HG03159 (cell line): Measurements from ENCODE around the gene FOXJ3.
"Not testable (repeated sequence)": the region's sequence is repeated elsewhere in the genome, so short reads cannot be mapped to it uniquely, and the experiment has no call there.

Experiments used
- ATAC-seq: cut with Tn5 transposase; IDR thresholded peaks from one replicate; pipeline ENCODE4 v1.9.1; 2021; ENCODE audit warnings: mild to moderate bottlenecking, moderate library complexity; ENCODE audit not compliant: unreplicated experiment

Gene FOXJ3

DNA sequence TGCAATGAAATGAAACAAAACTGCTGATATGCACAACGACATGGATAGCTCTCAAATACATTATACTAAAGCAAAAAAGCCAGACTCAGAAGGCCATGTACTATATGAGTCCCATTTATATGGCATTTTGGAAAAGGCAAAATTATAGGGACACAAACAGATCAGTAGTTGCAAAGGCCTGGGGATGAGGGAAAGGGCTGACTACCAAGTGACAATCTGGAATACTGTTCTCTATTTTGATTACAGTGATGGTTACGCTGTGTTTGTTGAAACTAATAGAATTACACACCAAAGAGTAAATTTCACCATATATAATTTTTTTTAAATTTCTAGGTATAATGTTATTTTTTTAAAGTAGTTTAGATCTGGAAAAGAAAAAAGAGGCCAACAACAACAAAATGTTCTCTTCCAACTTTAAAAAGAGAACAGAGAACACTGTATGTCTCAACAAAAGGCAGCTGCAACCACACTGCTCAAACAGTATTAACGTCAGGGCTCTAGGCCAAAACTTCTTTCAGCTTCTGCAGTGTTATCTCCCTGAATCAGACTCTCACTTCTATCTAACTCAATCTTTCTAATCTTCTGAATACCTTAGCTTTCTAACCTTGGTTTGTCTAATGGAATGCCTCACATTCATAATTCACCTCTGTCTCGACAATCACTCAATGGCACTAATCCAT is 75.8 kb downstream of the FOXJ3 start:
- ATAC-seq, result peak; percentile 58

DNA sequence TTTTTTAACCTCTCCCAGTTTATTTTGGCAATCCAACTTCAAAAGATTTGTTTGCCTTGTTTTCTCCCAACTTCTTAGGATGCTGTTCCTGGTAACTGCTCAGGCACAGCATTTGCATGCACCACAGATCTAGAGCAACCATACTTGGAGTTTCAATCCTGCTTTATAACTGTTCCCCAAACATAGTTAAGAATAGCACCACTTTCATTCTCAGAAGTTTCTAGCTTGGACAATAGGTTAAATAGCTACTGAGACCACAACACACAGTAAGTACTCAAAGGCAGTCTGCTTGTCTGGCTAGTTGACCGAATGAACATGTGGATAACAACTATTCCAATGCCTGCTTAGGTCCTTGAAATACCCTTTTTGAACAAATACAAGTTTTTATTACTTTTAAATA is 76.8 kb downstream of the FOXJ3 start:
- no peak for ATAC-seq

GRCh38 chr1:42251042-42251441 is 84.0 kb downstream of the FOXJ3 start:
- no peak for ATAC-seq

DNA sequence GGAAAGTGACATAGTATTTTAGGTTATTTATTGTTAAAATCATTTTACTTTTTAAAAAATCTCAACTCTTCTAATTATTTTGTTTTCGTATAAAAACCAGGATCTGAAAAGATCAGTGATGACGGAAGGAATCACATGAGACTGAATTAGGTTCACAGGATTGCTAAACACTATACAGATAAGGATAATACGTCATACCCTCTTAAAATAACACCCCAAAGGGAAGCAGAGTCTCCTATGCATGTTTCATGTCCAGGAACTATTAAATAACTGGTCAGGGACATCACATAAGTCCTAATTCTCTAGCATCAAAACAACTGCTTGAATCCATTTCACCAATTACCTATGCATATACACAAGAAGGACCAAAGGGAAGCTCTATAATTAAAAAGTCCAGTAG is 84.9 kb downstream of the FOXJ3 start:
- ATAC-seq, result no peak

GRCh38 chr1:42240966-42241755 is 93.9 kb downstream of the FOXJ3 start:
- no peak for ATAC-seq

DNA sequence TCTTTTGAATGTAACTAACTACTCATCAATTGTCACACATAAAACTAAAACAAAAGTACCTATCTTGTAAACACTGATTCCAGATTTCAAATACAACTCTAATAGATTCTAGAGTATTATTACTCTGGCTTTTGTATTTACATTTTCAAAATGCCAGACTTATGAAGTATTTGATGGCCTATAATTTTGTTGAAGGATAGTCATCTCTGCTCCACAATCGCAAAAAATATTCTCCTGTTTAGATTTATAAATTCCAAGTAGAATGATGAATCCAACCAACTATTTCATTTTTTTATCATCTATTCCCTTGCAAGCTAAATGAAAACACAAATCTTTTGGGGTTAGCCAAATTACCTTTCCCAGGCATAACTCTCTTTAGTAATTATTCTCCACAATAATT is 95.5 kb downstream of the FOXJ3 start:
- no peak for ATAC-seq

- no peak for ATAC-seq
These were observed 96.0 kb downstream of the FOXJ3 start for GRCh38 chr1:42239041-42239440.

GRCh38 chr1:42231253-42231652 is 103.8 kb downstream of the FOXJ3 start:
- ATAC-seq, result no peak

GRCh38 chr1:42228938-42229337 is 106.1 kb downstream of the FOXJ3 start:
- no peak for ATAC-seq

DNA sequence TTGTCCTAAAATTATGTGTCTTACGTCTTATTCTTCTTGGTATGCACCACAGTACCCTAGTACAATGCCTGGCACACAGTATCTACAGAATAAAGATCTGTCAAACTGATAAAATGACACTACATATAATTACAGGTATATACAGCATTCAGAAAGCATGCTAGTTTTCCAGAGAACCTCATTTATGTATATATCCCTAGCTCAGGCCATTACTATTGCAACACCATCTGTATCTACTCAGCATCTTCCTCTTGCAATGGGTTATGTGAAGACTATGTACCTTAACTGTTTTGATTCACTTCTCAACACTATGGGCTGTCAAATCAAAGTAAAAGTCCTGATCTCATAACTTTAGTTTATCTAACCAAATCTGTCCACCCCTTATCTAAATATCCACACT is 112.0 kb downstream of the FOXJ3 start:
- no peak for ATAC-seq

DNA sequence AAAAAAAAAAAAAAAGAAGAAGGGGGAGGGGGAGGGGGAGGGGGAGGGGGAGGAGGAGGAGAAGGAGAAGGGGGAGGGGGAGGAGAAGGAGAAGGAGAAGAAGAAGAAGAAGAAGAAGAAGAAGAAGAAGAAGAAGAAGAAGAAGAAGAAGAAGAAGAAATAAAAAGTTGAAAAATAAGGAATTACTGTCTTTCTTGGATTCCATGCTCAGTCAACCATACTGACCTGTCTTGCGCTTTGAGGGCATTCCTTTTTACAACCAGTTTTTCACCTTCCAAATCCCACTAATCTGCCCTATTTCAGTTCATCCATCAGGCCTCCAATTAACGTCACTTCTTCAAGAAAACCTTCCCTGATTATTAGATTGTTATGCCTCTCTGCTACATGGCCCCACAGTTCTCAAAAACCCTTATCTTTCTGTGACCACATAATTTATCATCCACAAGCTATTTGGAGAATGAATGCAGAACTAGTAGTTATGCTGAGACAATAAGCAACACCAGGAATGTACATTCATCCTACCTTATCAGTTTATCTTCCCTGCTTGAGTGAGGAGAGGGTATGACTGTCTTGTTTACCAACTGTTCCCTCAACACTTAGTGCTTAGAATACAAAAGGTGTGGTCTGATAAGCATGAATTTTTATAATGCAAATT is 113.0 kb downstream of the FOXJ3 start:
- no peak for ATAC-seq

- ATAC-seq, result no peak
These were observed 113.6 kb downstream of the FOXJ3 start for GRCh38 chr1:42221456-42221855.

DNA sequence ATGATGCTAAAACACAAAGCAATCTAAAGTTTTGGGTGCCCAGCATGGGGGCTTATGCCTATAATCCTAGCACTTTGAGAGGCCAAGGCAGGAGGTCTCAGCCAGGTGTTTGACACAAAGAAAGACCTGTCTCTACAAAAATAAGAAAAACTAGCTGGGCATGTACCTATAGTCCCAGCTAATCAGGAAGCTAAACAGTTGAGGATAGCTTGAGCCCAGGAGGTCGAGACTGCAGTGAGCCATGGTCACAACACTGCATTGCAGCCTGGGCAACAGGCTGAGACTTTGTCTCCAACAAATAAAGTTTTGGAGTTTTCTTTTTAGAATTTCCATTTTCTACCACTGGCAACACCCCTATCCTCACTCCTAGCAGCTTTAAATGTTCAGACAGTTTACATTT is 115.4 kb downstream of the FOXJ3 start:
- ATAC-seq, result no peak

DNA sequence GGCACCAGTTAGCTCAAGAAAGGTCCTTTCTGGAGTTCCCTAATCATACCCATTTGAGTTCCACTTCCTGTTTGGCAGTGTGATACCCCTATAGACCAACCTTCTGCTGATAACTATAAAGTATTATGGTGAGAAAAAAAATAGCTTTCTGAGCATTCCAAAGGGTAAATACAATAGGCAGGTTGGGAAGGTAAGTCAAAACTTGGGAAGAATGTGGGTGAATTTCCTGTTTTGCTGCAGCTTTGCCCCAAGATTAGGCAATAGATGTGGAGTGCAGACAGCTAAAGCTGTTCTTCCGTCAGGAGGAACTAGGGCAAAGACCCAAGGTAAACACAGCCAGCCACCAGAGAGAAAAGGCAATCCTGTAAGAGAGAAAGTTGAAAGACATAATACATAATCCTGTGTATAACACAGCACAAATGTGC is 120.6 kb downstream of the FOXJ3 start:
- no peak for ATAC-seq

GRCh38 chr1:42211224-42211623 is 123.8 kb downstream of the FOXJ3 start:
- no peak for ATAC-seq

- ATAC-seq, result no peak
These were observed 124.5 kb downstream of the FOXJ3 start for GRCh38 chr1:42210421-42211133.

GRCh38 chr1:42209526-42210251 is 125.3 kb downstream of the FOXJ3 start:
- ATAC-seq, result no peak

DNA sequence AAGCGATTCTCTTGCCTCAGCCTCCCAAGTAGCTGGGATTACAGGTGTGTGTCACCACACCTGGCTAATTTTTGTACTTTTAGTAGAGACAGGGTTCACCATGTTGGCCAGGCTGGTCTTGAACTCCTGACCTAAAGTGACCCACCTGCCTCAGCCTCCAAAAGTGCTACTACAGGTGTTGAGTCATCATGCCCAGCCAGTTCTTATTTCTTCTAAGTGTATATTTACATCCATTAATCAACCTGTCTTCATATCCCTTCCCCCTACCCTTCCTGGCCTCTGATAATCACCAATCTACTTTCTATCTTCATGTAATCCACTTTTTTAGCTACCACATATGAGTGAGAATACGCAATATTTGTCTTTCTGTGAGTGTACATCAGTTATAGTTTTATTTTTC is 128.1 kb downstream of the FOXJ3 start:
- not testable (repeated sequence) for ATAC-seq

DNA sequence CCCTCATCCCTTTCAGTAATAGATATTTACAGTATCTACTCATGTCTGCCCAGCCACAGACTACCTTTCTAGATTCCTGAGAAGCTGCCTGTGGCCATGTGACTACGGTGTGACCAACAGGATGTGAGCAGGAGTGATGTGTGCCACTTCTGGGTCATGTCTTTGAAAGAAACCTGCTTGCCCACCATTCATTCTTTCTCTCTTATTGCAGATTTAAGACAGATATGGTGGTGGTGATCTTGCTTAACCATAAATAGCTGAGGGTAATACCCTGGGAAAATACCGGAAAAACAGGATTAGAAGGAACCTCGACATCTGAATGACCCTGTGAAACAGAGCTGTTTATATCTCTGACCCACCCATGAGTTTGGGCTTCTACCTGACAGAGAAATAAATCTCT is 128.9 kb downstream of the FOXJ3 start:
- ATAC-seq, result no peak

DNA sequence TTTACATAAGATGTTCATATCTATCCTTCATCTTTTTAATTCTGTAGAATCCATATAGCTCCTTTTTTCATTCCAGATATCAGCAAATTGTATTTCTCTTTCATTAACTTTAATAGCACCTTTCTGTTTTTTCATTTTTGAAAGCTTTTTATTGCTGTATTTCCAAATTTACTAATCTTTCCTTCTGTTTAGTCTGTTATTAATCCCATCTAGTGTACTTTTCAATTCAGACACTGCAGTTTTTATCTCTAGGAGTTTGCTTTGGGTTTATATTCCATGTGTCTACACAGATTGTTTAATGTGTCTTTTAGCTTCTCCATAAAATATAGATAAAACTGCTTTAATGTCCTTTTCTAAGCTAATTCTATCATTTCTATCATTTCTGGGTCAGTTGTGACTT is 133.0 kb downstream of the FOXJ3 start:
- ATAC-seq, result no peak

DNA sequence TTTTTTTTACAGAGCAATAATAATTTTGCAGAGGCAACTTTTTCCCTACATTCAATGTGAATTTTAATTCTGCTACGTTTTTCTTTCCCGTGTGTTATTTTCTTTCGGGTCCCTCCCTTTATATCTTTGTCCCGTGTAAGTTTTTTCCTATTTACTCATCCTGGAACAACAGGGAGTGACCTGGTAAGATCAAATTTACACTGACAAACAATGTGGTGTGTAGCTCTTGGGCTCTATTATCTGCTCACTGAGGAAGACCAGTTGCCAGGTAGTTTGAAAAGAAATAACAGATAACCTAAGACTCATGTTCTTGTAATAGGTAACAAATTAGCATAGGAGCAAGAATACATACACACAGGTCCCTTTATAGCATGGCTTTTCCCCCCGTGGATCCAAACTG is 136.8 kb downstream of the FOXJ3 start:
- ATAC-seq, result no peak
